GM18858 (cell line): ENCODE results near the gene C1QTNF12.

Source experiments
- ATAC-seq: cut with Tn5 transposase; IDR thresholded peaks from one replicate; pipeline ENCODE4 v1.9.1; 2021; ENCODE audit not compliant: unreplicated experiment

C1QTNF12 gene

DNA sequence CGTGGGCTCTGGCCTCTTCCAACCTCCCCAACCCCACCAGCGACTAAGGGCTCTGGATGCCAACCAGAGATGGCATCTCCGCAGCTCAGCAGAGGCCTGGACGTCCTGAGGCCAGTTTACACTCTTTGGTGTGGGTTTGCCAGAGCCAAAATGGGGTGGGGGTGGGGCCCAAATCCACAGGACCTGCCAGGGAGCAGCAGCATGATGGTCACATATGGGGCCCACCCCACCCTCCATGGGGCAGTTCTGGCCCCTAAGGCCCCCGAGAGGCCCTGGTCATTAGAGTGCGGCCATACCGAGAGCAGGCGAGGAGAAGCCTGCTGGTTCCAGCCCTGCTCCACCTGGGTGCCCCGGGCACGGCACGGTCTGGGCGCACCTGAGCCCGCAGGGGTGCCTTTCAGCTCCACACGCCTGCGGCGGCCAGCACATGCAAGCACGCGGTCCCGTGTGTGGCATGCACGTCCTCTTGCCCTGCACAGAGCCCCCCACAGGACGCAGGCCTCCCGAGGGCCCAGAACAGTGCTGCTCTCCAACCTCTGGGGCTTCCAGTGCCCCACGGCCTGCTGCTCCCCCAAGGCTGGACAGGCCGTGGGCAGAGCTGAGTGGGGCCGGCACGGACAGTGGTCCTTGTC, 4.8 kb downstream of the C1QTNF12 start:
- ATAC-seq: no peak

DNA sequence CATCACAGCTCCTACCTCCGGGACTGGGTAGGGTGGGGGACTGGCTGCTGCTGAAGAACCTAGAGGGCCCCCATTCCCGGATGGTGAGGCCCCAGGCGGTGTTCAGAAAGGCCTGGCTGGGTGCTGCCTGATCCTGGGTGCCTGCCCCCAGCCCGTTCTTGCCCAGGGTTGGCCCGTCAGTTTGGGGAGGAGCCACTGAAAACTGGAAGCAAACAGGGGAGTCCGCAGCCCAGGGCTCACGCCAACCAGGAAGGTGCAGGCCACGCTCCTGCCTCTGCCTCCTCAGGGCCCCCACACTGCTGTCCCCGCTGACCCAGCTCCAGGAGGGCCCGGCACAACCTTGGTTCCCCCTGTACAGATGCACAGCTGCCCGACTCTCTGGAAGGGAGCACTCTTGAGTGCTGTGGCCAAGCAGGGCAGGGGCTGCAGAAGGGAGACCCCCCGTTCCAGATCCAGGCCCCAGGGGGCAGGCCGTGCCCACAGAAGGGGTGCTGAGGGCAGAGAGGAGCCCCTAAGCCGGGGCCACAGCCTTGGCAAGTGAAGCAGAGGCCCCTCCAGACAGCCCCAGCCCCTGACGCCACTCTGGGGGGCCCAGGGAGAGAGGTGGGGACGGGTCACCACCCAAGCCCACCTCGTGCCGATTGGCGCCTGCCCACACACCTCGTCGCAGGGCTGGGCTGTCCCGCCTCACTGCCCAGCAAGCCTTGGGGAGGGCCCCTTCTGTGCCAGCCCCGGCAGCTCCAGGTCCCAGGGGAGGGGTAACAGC, 5.5 kb downstream of the C1QTNF12 start:
- no peak for ATAC-seq

DNA sequence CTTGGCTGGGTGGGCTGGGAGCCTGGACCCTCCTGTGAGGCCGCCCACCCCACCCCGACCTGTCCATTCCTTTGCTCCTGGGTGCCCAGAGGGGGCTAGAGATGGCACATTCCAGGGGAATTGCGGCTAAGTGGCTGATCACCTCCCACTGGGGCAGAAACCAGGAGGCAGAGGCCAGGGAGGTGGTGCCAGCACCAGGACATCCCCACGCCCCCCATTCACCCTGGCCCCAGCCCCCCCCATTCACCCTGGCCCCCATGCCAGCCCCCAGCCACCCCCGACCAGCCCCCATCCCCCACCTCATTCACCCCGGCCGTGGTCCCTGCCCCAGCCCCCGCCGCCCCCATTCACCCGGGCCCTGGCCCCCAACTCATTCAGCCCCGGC, 6.2 kb downstream of the C1QTNF12 start:
- ATAC-seq: no peak

DNA sequence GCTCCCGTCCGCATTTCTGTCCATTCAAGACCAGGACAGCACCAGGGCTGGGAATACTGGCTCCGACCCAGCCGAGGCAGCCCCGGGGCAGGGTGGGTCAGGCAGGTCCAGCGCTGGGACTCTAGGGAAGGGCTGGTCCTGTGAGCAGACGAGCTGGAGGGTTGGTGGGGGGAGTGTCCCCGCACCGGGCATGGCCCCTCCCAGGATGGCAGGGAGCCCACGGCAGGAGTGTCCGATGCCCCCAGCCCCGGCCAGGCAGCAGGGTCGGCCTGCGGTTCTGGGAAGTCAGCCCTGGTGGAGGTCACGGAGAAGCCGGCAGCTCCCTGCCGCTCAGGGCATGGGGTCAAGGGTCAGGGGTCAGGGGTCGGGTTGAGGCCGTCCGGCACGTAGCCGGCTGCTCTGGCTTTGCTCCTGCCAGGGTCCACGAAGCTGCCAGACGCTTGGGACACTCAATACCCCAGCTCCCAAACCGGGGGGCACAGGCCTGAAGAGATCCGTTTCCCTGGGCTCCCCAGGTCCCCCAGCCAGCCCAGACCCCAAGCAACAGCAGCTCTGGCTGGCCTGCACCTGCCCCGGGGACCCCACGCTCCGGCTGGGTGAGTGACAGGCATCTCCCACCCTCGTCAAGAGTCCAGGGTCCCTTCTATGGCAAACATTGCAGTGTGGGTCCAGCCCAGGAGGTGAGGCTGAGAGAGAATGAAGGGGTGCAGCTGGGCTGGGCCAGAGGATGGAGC, 6.7 kb downstream of the C1QTNF12 start:
- ATAC-seq: no peak

DNA sequence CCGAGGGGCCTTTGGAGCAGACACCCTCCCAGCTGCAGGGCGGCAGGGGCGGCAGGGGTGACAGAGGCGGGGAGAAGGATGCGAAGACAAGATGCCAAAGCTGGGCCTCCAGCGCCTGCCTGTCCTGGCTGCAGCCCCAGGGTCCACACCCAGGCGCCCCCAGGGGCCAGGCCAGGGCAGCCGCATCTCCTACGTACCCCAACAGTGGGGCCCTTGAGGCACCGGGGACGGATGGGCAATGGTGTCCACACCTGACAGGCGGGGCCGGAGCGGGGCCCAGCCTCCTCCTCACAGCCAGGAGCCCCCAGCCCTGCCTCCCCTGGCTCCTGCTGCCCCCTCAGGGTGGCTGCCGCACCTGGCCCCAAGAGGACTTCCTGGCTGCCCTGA, 7.3 kb downstream of the C1QTNF12 start:
- ATAC-seq: no peak

DNA sequence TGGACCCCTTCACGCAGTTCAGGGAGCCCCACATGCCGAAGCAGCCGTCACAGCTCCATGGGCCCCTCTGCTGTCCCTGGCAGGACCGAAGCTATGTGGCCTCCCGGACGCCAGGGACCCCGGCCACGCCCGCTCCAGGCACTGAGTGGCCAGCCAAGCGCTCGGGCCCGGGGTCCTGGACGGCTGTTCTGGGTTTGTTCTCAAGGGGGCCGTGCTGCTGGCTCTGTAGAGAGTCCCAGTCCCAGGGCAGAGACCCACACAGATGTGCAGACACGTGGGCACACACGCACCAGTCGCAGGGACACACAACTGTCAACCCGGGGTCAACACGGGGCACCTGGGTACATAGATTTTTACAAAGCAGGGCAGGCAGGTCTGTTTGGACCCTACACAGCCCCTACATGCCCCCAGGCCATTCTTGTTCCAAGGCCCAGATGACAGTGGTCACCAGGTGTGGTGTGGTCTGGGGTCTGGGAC, 7.8 kb downstream of the C1QTNF12 start:
- no peak for ATAC-seq

DNA sequence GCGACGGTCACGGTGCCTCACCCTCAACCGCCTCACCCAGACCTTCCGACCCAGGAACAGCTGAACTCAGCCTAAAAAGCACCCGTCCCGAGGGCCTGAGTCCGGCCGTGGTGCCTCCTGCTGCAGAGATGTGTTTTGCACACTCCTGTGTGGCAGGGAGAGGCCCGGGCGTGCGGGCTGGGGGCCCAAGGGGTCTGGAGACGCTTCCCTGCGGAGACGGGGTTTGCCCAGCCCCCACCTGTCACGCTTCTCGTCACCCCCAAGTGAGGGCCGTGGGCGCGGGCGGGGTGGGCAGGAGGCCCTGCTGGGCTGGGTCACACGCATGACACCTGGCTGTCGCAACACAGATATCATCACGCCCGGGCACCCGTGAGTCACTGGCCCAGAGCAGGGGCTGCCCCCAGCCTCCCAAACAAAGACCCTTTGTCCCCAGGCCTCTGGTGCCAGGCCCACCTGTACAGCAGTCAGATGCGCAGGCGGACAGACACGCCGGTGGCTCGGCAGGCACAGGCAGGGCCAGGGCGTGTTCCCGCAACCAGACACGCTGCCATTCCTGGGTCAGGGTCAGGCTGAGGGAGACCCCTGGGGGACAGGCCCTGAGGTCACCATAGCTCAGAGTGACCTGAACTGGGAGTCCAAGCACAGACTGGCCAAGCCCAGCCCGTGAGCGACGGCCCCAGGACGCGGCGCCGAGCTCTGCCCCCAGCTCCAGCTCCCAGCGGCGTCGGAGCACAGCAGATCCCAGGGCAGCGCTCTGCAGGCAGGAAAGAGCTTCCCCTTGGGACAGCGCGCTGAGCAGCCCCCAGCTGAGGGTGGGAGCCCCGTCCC, 8.4 kb downstream of the C1QTNF12 start:
- no peak for ATAC-seq

DNA sequence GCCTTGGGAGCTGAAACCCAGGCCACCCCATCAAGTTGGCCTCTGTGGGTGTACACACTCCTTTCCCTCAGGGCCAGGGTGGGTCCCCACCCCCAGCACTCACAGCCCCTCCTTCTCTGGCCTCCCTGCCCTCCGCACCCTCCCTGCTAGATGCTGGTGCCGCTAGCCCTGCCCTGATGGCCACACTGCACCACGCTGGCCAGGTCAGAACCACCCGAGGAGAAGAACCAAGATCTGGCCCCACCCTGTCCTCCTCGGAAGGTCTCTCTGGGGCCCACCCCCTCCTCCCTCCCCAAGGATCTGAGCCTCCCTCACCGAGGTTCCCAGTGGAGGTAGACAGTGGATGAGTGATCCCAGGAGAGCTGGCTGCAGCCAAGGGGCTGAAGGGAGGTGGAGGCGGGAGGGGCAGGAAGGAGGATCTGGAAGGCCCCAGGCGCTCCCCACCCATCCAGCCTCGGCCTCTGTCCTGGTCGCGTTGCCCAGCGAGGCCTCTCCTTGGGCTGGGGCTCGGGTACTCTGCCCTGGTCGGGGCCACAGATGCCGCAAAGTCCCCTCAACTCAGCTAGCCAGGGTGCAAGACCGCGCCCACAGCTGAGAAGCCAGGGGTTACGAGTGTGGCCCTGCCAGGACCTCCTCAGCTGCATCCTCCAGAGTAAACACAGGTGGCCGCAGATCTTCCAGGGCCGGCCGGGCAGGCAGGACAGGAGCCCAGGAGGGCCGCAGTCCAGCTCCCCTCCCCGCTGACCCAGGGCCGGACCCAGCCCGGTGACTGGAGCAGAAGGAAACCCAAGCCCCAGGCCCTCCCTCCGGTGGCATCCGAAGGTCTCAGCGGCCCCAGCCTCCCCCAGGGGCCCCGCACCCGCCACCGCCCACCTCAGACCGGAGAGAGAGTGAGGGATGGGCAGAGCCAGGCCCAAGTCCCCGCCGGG, 9.3 kb downstream of the C1QTNF12 start:
- no peak for ATAC-seq

DNA sequence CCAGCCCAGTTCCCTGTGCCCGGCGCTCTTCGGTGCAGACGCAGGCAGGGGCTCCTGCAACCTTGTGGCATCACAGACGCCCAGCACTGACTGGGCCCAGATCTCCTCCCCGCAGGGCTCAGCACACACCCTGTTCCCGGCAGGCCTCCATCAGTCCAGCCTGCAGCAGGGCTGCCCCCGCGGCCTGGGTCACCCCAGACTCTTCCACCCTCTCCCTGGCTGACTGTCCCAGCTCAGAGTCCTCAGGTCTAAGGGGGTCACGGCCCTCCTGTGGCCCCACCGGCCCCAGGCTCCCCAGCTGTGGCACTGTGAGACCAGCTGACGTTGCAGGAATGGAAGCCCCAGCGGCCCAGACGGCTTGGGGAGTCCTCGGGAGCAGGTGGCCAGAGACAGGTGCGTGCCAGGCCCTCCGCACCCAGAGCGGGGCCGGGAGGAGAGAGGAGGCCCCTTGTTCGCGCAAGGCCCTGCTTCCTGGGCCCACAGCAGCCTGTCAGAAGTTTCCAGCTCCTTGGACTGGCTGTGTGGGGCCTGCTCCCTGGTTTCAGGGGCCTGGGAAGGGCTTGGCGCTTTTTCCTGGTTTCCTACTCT, 10.3 kb downstream of the C1QTNF12 start:
- no peak for ATAC-seq

DNA sequence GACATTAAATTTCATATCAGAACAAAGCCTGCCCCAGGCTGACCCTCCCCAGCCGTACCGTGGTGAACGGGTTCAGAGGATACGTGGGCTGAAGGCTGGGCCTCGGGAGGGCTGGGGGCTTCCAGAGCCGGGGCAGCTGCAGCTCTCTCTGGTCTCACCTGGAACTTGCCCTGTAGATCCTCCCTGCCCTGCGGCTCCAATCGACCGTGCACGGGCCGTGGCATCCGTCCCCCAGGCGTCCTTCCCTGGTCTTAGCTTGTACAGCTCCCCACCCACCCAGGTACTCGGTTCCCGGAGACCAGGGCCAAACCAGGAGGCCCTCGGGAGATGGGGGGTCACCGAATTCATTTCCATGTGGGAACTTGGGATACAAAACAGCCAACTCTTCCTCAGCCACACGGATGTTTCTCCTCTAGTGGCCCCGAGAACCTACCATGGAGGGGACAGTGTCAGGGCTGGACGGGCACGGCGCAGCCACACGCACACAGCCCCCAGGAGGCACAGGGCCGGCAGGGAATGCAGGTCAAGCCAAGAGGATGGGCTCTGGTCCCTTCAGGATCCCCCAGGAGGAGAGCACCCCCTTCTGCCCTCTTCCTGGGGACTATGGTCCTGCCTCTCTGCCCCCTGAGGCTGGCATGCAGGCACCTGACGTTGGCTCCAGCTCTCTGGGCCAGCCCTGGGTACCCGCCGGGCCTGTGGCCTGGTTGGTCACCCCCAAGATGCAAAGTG, 11.3 kb downstream of the C1QTNF12 start:
- ATAC-seq: no peak

DNA sequence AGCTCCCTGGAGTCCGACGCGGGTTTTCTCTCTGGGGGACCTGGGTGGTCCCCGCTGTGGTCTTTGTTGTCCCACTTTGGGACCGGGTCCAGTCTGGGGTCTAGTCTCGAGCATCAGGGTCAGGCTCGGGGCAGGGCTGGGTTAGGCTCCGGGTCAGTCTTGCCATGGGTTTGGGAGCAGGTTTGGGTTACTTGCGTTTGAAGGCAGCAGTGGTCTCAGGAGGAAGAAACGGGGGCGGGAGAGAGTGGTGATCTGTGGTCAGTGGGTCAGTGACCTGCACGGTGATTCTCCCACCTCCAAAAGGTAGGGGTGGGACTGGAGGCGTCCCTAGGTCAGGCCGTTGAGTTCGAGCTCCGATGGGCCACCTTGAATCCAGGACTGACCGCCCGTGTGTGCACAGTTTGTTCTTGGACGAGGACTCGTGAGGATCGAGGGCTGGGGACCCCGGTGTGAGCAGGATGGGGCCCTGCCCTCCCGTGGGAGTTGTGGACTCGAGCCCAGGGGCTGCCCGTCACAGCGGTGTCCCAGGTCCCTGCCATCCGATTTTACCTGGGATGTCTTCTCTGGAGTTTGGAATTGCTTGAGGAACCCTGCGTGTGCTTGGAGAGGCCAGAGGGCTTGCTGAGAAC, 12.2 kb downstream of the C1QTNF12 start:
- no peak for ATAC-seq

DNA sequence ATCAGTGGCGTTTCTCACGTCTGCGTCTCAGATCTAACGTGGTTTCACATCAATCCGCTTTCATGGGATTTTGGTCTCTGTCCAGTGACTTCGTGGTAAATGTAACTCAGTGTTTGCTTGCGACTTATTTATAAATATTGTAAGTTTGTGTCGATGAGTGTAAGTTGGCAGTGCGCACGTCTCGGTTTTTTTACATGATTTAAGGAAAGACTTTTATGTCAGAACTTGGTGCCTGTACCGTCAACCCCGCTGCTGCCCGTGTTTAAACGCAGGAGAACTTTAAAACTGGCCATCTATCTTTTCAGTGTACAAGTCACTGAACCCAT, 13.0 kb downstream of the C1QTNF12 start:
- no peak for ATAC-seq

DNA sequence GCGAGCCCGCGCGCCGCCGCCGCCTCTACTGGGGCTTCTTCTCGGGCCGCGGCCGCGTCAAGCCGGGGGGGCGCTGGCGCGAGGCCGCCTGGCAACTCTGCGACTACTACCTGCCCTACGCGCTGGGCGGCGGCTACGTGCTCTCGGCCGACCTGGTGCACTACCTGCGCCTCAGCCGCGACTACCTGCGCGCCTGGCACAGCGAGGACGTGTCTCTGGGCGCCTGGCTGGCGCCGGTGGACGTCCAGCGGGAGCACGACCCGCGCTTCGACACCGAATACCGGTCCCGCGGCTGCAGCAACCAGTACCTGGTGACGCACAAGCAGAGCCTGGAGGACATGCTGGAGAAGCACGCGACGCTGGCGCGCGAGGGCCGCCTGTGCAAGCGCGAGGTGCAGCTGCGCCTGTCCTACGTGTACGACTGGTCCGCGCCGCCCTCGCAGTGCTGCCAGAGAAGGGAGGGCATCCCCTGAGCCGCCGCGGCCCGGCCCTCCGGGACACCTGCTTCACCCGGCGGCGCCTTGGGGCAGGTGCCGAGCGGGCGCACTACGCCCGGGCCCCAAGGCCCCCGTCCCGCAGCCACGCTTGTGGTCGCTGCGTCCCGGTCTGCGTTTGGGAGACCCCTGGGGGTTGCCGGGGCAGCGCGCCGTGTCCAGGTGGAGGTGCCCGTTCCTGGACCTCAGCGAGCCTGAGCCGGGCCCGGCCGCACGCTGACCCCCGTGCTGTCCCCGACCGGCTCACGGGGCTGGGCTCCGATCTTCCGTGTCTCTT, 13.5 kb downstream of the C1QTNF12 start:
- ATAC-seq: no peak

DNA sequence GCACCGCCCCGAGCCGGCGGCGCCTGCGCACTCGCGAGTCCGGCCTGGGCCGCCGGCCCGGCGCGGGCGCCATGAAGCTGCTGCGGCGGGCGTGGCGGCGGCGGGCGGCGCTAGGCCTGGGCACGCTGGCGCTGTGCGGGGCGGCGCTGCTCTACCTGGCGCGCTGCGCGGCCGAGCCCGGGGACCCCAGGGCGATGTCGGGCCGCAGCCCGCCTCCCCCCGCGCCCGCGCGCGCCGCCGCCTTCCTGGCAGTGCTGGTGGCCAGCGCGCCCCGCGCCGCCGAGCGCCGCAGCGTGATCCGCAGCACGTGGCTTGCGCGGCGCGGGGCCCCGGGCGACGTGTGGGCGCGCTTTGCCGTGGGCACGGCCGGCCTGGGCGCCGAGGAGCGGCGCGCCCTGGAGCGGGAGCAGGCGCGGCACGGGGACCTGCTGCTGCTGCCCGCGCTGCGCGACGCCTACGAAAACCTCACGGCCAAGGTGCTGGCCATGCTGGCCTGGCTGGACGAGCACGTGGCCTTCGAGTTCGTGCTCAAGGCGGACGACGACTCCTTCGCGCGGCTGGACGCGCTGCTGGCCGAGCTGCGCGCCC, 14.2 kb downstream of the C1QTNF12 start, which contains the start of gene B3GALT6:
TSS of gene B3GALT6 (plus strand) at position 30 of the 588 bp plus-strand sequence. CDS start at position 72, 42 bp downstream.
- peak; percentile 19 for ATAC-seq

DNA sequence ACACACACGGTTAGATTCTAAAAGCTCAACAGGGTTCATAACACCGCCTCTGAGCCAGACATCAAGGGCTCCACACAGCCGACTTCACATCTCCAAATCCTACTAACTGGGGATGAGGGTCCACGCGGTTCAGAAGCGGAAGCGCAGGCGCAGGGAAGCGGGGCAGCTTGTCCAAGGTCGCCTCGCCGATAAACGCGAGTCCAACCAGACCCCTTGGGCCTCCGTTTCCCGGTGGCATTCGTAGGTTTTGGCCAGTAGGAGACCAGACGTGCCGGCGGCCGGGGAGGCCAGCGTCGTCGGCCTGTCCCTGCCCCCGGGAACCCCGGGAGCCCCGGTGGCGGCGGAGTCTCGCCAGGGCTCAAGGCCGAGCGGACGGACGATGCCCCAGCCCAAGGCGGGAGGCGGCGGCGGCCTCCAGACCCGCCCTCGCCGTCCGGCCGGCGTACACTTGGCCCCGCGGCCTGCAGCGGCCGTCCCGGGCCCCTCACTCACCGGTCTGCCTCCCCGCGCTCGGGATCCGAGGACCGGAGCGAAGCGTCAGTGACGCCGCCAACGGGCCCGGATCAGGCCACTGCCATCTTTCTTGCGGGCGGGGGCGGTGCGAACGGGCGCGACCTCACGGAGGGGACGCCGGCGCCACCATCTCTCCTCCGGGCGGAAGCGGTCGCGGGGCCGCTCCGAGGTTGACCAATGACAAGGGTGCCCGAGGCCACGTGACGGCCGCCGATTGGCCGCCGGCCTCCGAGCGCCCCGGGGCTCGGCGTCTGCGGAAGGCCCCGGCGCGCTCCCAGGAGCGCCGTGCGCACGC, 14.9 kb downstream of the C1QTNF12 start, which contains the start of gene SDF4:
TSS of gene SDF4 (minus strand) at position 602 of the 808 bp plus-strand sequence. CDS start 3,229 bp downstream, outside the sequence.
- peak; percentile 73 for ATAC-seq

DNA sequence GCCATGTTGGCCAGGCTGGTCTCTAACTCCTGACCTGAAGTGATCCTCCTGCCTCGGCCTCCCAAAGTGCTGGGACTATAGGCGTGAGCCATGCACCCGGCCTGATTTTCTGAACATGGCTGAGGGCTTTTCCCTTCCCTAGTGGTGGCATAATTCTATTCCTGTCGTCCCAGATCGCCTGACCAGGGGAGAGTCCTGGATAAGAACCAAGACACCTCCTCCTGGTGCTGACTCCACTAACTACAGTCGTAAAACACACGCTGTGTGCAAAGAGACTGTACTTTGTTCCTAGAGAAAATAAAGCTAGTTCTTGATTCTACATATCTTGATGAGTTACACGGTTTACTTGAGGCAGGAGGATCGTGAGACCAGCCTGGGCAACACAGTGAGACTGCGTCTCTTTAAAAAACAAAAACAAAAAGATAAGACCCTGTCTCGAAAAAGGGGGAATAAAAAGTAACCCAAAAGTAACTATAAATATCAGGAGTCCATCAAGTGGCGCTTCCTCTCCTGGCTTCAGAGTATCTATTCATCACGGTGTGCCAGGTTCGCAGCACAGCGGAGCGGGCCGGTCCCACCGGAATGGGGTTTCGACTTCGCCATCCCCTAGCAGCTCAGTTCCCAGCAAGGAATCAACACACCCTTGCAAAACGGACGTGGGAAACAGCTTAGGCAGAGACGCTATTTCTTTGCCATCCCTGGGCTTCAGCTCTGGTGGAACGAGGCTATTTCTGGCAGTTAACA, 15.7 kb downstream of the C1QTNF12 start:
- no peak for ATAC-seq
